Astrocyte of the cerebellum (primary cell): ENCODE data around the gene RSRC1.
"Not testable (repeated sequence)": the region's sequence is repeated elsewhere in the genome, so short reads cannot be mapped to it uniquely, and the experiment has no call there.

Experiments
- DNase-seq: peaks from one replicate; pipeline ENCODE4 v3.0.0-alpha.2; 2011; ENCODE audit warnings: low read depth
- H3K4me3 ChIP-seq: 2 replicates; pipeline ENCODE4 v1.5.1; 2011; ENCODE audit warnings: mild to moderate bottlenecking, low read depth, low read length, moderate library complexity
- in situ Hi-C: cut with HindIII; loops from 2 replicates; pipeline ENCODE4 v1.10.0; 2017; ENCODE audit warnings: low sequenced_read_pairs
- TF ChIP-seq, protein P1 (sequence below): IDR thresholded peaks from 2 replicates; pipeline ENCODE4 v1.5.1; 2012; ENCODE audit warnings: low read length, low read depth, moderate library complexity, mild to moderate bottlenecking; ENCODE audit errors: missing control alignments

The RSRC1 gene

DNA sequence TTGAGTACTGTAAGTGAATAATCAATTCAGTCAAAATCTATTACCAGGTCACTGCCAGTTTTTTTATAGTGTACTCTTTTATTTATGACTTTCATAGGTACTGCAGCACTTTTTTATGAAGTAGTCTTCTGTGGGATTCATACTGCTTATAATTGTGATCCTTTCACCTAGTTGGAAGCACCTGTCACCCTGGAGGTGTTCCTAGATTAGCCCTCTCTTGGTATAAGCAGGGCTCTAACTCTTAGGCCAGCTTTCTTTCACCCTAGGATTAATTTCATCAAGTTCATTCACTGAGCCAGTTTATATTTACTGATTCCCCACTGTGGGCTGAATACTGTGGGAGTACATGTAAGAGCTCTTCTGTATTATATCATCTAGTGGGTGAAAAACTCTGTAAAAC lies 395.2 kb downstream of the RSRC1 start:
- in situ Hi-C loops: no loop called here
- TF ChIP-seq, protein P1, sequence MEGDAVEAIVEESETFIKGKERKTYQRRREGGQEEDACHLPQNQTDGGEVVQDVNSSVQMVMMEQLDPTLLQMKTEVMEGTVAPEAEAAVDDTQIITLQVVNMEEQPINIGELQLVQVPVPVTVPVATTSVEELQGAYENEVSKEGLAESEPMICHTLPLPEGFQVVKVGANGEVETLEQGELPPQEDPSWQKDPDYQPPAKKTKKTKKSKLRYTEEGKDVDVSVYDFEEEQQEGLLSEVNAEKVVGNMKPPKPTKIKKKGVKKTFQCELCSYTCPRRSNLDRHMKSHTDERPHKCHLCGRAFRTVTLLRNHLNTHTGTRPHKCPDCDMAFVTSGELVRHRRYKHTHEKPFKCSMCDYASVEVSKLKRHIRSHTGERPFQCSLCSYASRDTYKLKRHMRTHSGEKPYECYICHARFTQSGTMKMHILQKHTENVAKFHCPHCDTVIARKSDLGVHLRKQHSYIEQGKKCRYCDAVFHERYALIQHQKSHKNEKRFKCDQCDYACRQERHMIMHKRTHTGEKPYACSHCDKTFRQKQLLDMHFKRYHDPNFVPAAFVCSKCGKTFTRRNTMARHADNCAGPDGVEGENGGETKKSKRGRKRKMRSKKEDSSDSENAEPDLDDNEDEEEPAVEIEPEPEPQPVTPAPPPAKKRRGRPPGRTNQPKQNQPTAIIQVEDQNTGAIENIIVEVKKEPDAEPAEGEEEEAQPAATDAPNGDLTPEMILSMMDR: no peak
- no peak overlapping the region for H3K4me3 ChIP-seq
- no peak for DNase-seq

- in situ Hi-C loops: no loop called here
- no peak for DNase-seq
- no peak overlapping the region for H3K4me3 ChIP-seq
- TF ChIP-seq, protein P1: no peak
Observed at GRCh38 chr3:158506456-158506855, 396.6 kb downstream of the RSRC1 start.

DNA sequence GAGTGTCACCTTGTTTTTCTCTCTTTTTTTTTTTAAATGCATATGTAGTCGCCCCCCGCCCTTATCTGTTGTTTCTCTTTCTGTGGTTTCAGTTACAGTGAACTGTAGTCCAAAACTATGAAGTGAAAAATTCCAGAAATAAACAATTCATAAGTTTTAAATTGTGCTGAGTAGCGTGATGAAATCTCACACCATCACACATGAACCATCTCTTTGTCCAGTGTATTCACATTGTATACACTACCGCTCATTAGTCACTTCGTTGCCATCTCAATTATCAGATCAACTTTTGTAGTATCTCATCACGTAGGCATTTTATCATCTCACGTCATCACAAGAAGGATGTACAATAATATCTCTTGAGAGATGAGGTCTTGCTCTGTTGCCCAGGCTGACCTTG lies 398.6 kb downstream of the RSRC1 start:
- no peak for DNase-seq
- TF ChIP-seq, protein P1: no peak

DNA sequence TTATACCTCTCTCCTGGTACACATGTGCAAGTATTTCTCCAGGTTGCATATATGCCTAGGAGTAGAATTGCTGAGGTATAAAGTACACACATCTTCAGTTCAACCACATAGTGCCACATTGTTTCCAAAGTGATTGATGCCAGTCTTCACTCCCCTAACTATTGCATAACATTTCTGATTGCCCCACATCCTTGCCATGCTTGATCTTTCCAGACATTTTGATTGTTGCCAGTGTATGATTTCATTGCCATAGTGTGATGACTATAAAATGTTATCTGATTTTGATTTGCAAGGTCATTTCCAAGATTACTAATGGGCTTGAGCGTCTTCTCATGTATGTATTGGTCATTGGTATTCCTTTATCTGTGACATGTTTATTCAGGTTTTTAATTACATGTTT lies 400.0 kb downstream of the RSRC1 start:
- TF ChIP-seq, protein P1: no peak
- in situ Hi-C loops: no loop called here
- no peak for DNase-seq
- H3K4me3 ChIP-seq: no peak overlapping the region

More for the DNA sequence above, 398.6 kb downstream of the RSRC1 start:
- H3K4me3 ChIP-seq: no peak overlapping the region
- in situ Hi-C loops: no loop called here

DNA sequence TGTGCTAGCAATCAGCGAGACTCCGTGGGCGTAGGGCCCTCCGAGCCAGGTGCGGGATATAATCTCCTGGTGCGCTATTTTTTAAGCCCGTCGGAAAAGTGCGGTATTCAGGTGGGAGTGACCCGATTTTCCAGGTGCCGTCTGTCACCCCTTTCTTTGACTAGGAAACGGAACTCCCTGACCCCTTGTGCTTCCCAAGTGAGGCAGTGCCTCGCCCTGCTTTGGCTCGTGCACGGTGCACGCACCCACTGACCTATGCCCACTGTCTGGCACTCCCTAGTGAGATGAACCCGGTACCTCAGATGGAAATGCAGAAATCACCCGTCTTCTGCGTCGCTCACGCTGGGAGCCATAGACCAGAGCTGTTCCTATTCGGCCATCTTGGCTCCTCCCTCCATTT lies 406.8 kb downstream of the RSRC1 start:
- H3K4me3 ChIP-seq, DNase-seq, in situ Hi-C loops: not testable (repeated sequence)

GRCh38 chr3:158519776-158520175 lies 409.9 kb downstream of the RSRC1 start:
- in situ Hi-C loops: no loop called here
- no peak overlapping the region for H3K4me3 ChIP-seq
- TF ChIP-seq, protein P1: no peak
- no peak for DNase-seq

DNA sequence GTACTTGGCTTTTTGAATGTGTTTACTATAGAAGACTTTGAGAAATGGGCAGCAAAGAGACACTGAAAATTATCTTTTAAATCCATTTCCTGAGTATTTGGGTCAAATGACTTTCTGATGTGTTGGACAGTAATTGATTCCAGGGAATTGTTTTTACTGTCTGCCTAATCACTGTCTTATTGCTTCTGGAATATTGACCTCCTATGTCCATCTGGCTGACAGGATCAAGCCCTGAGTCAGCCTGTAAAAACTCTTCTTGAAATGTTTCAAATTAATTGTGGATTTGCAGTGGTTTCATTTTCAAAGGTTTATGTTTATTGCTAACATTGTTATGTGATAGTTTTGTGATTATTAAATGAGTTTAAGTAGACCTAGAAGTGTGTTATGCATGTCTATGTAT lies 410.5 kb downstream of the RSRC1 start:
- no peak overlapping the region for H3K4me3 ChIP-seq
- no peak for DNase-seq
- in situ Hi-C loops: no loop called here
- TF ChIP-seq, protein P1: no peak
